ENCODE measurements around the gene CD209. TPM values are rescaled to one million over a fixed set of nuclear protein-coding genes. Genes with fewer than 3 reads are reported as not detected.
"Not testable (repeated sequence)": the region's sequence is repeated elsewhere in the genome, so short reads cannot be mapped to it uniquely, and the experiment has no call there.

Gene CD209
- total and polyA plus RNA-seq, 2 experiments from 2014 or later = not detected

- H3K79me2 ChIP-seq (ENCODE audit: insufficient read depth) = no peaks in the 10 kb centered on the region
- no peak overlapping the region for H3K9ac ChIP-seq
- H3K4me2 ChIP-seq (ENCODE audit: unreplicated experiment) = no peak overlapping the region
- peaks cover 6% of the 10 kb centered on the region; the same call in 1 of the 2 replicates for H3F3A ChIP-seq (ENCODE audit: insufficient read depth)
- H3K4me1 ChIP-seq (ENCODE audit: insufficient read depth) = no peaks in the 10 kb centered on the region; the same call in 1 of the 2 replicates
- peaks cover 42% of the 10 kb centered on the region for H3K27me3 ChIP-seq (replicated peaks; ENCODE audit: insufficient read depth)
- DNase-seq = no peak
- H4K20me1 ChIP-seq (ENCODE audit: insufficient read depth) = no peaks in the 10 kb centered on the region
- no peaks in the 10 kb centered on the region for H3K9me3 ChIP-seq (ENCODE audit: low read depth)
- 55 to 56% methylated on average over 2 of the region's 2 CpGs for WGBS, 2 experiments (ENCODE audit: low coverage in 1 of 2, low lambda C conversion rate in 2 of 2, missing lambda C conversion rate in 2 of 2)
- no peak overlapping the region for H2AFZ ChIP-seq
- in situ Hi-C loops (cut with MboI) = no loop called here
- H3K36me3 ChIP-seq (ENCODE audit: low read depth) = no peaks in the 10 kb centered on the region
- TF ChIP-seq EZH2 (IDR thresholded peaks at IDR 0.05; ENCODE audit: insufficient read depth, poor library complexity, severe bottlenecking) (no peak), EZH2phosphoT487 (IDR thresholded peaks at IDR 0.05; ENCODE audit: insufficient read depth, low read depth) (no peak)
- H3K9me2 ChIP-seq (ENCODE audit: insufficient read depth) = no peaks in the 10 kb centered on the region
- H3K4me3 ChIP-seq = no peak overlapping the region
- H3K27ac ChIP-seq = no peak overlapping the region
Observed at GRCh38 chr19:7769171-7769570, 21.8 kb upstream of the CD209 start.

GRCh38 chr19:7767487-7767886 lies 20.2 kb upstream of the CD209 start:
- 23 to 28% methylated on average over 4 of the region's 4 CpGs for WGBS, 2 experiments (ENCODE audit: low coverage in 1 of 2, low lambda C conversion rate in 2 of 2, missing lambda C conversion rate in 2 of 2)

GRCh38 chr19:7766535-7766934 lies 19.2 kb upstream of the CD209 start:
- TF ChIP-seq EZH2 (IDR thresholded peaks at IDR 0.05; ENCODE audit: insufficient read depth, poor library complexity, severe bottlenecking) = no peak
- TF ChIP-seq EZH2phosphoT487 (IDR thresholded peaks at IDR 0.05; ENCODE audit: insufficient read depth, low read depth) = no peak
- in situ Hi-C loops (cut with MboI) = no loop called here
- WGBS, 2 experiments (ENCODE audit: low coverage in 1 of 2, low lambda C conversion rate in 2 of 2, missing lambda C conversion rate in 2 of 2) = 32 to 33% methylated on average over 11 of the region's 11 CpGs
- H3K9me3 ChIP-seq (ENCODE audit: low read depth) = no peaks in the 10 kb centered on the region
- no peak overlapping the region for H3K27ac ChIP-seq
- no peak overlapping the region for H3K4me3 ChIP-seq
- no peaks in the 10 kb centered on the region for H4K20me1 ChIP-seq (ENCODE audit: insufficient read depth)
- no peaks in the 10 kb centered on the region for H3K79me2 ChIP-seq (ENCODE audit: insufficient read depth)
- no peak overlapping the region for H3K9ac ChIP-seq
- no peaks in the 10 kb centered on the region for H3K36me3 ChIP-seq (ENCODE audit: low read depth)
- no peaks in the 10 kb centered on the region for H3K4me1 ChIP-seq (ENCODE audit: insufficient read depth)
- H3F3A ChIP-seq (ENCODE audit: insufficient read depth) = no peaks in the 10 kb centered on the region
- no peaks in the 10 kb centered on the region for H3K9me2 ChIP-seq (ENCODE audit: insufficient read depth)
- no peak for DNase-seq
- no peak overlapping the region for H3K4me2 ChIP-seq (ENCODE audit: unreplicated experiment)
- peaks cover 37% of the 10 kb centered on the region for H3K27me3 ChIP-seq (replicated peaks; ENCODE audit: insufficient read depth)
- H2AFZ ChIP-seq = no peak overlapping the region

More at GRCh38 chr19:7767487-7767886, 20.2 kb upstream of the CD209 start:
- H3K36me3 ChIP-seq (ENCODE audit: low read depth) = no peaks in the 10 kb centered on the region
- TF ChIP-seq EZH2phosphoT487 (IDR thresholded peaks at IDR 0.05; ENCODE audit: insufficient read depth, low read depth) (no peak), EZH2 (IDR thresholded peaks at IDR 0.05; ENCODE audit: insufficient read depth, poor library complexity, severe bottlenecking) (no peak)
- no peaks in the 10 kb centered on the region for H3K9me2 ChIP-seq (ENCODE audit: insufficient read depth)
- DNase-seq = no peak
- in situ Hi-C loops (cut with MboI) = no loop called here
- no peaks in the 10 kb centered on the region for H3K79me2 ChIP-seq (ENCODE audit: insufficient read depth)
- H3K4me2 ChIP-seq (ENCODE audit: unreplicated experiment) = no peak overlapping the region
- no peak overlapping the region for H3K9ac ChIP-seq
- H3K9me3 ChIP-seq (ENCODE audit: low read depth) = no peaks in the 10 kb centered on the region
- no peak overlapping the region for H3K27ac ChIP-seq
- H3F3A ChIP-seq (ENCODE audit: insufficient read depth) = peaks cover 4% of the 10 kb centered on the region; the same call in 1 of the 2 replicates
- H2AFZ ChIP-seq = no peak overlapping the region
- no peaks in the 10 kb centered on the region for H4K20me1 ChIP-seq (ENCODE audit: insufficient read depth)
- no peaks in the 10 kb centered on the region; the same call in 1 of the 2 replicates for H3K4me1 ChIP-seq (ENCODE audit: insufficient read depth)
- H3K4me3 ChIP-seq = no peak overlapping the region
- peaks cover 34% of the 10 kb centered on the region for H3K27me3 ChIP-seq (replicated peaks; ENCODE audit: insufficient read depth)

GRCh38 chr19:7765043-7765442 lies 17.7 kb upstream of the CD209 start:
- DNase-seq; H3K27ac ChIP-seq; H3K9me2 ChIP-seq (ENCODE audit: insufficient read depth); H3K79me2 ChIP-seq (ENCODE audit: insufficient read depth); H3K9me3 ChIP-seq (ENCODE audit: low read depth); H3K4me1 ChIP-seq (ENCODE audit: insufficient read depth); H3K36me3 ChIP-seq (ENCODE audit: low read depth); H3K4me2 ChIP-seq (ENCODE audit: unreplicated experiment); H3F3A ChIP-seq (ENCODE audit: insufficient read depth); H3K4me3 ChIP-seq; H4K20me1 ChIP-seq (ENCODE audit: insufficient read depth); in situ Hi-C loops (cut with MboI); H3K9ac ChIP-seq; H2AFZ ChIP-seq: not testable (repeated sequence)
- 34% methylated on average over 2 of the region's 2 CpGs; no CpG with 5 or more reads in 1 of the 2 experiments for WGBS, 2 experiments (ENCODE audit: low coverage in 1 of 2, low lambda C conversion rate in 2 of 2, missing lambda C conversion rate in 2 of 2)
- peaks cover 33% of the 10 kb centered on the region for H3K27me3 ChIP-seq (replicated peaks; ENCODE audit: insufficient read depth)

GRCh38 chr19:7764157-7764556 lies 16.8 kb upstream of the CD209 start:
- H3K9me2 ChIP-seq (ENCODE audit: insufficient read depth); H3K4me1 ChIP-seq (ENCODE audit: insufficient read depth); in situ Hi-C loops (cut with MboI); H4K20me1 ChIP-seq (ENCODE audit: insufficient read depth); H3K79me2 ChIP-seq (ENCODE audit: insufficient read depth); H3K4me2 ChIP-seq (ENCODE audit: unreplicated experiment); H2AFZ ChIP-seq; H3K27ac ChIP-seq; H3K4me3 ChIP-seq; H3K9me3 ChIP-seq (ENCODE audit: low read depth); H3F3A ChIP-seq (ENCODE audit: insufficient read depth); H3K36me3 ChIP-seq (ENCODE audit: low read depth); H3K9ac ChIP-seq; DNase-seq: not testable (repeated sequence)
- peaks cover 25% of the 10 kb centered on the region for H3K27me3 ChIP-seq (replicated peaks; ENCODE audit: insufficient read depth)
- 29 to 30% methylated on average over 3 of the region's 3 CpGs for WGBS, 2 experiments (ENCODE audit: low coverage in 1 of 2, low lambda C conversion rate in 2 of 2, missing lambda C conversion rate in 2 of 2)

All from GM23248 (cell line).